Activated CD8-positive, alpha-beta memory T cell treated with anti-CD3 and anti-CD28 coated beads for 4 hours (primary cell): Measurements from ENCODE around the gene HARS1.
"Not testable (repeated sequence)": the region's sequence is repeated elsewhere in the genome, so short reads cannot be mapped to it uniquely, and the experiment has no call there.

ENCODE experiments used
- DNase-seq, 2 donors: peaks; one replicate each; pipeline ENCODE4 v3.0.0-alpha.2; 2020; ENCODE audit warnings: low read depth in 2 of 2

HARS1 gene

GRCh38 chr5:140674629-140675028 lies 16.5 kb downstream of the HARS1 start:
- no peak for DNase-seq

DNA sequence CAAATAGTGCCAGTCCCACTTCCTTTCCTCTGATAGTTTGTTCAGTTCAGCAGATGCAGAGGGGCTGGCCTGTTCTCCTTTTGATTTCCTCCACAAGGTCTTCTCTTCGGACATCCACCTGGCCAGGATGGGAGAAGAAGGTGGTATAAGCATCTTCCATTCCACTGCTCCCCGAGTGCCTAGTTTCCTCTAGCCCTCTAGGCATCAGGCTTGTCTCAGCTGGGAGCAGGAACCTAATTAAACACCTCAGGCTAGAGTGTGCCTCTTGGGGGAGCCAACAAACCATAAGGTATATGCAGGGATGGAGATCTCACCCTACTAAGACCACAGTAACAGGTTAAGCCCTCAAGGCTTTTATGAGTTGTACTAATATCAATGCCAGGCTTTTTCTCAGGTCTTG lies 17.0 kb downstream of the HARS1 start:
- DNase-seq: no peak

- no peak for DNase-seq
Measured at GRCh38 chr5:140673187-140673976, 17.8 kb downstream of the HARS1 start, which contains the start of gene DND1. Gene DND1, minus strand, starts transcription at chr5:140673576. Its CDS starts 34 bp downstream, at chr5:140673542.

DNA sequence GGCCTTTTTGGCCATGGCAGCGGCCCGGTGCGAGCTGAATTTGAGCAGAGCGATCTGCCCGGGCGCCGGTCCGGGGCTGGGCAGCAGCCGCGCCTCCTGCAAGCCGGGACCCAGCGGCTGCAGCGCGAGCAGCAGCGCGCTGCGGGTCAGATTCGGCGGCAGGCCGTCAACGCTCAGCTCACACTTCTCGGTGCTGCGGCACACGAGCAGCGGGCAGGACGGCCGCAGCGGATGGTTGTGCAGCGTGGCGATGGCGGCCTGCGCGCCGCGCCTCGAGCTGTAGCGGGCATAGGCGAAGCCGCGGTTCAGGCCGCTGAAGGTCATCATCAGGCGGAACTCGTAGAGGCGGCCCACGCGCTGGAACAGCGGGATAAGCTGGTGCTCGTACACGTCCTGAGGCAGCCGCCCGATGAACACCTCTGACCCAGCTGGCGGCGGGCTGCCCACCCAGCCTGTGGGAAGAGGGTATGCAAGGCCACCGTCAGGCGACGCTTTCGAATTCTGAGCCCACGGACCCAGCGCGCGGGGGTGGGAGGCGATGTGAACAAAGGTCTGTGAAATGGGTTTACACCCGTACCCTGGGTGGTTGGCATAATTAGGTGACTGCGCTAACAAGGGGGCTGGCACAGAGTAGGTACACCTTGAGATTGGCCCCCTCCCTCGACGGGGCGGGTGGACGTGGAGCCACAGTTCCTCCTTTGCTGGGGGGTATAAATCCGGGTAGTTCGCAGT lies 18.5 kb downstream of the HARS1 start:
- no peak for DNase-seq

DNA sequence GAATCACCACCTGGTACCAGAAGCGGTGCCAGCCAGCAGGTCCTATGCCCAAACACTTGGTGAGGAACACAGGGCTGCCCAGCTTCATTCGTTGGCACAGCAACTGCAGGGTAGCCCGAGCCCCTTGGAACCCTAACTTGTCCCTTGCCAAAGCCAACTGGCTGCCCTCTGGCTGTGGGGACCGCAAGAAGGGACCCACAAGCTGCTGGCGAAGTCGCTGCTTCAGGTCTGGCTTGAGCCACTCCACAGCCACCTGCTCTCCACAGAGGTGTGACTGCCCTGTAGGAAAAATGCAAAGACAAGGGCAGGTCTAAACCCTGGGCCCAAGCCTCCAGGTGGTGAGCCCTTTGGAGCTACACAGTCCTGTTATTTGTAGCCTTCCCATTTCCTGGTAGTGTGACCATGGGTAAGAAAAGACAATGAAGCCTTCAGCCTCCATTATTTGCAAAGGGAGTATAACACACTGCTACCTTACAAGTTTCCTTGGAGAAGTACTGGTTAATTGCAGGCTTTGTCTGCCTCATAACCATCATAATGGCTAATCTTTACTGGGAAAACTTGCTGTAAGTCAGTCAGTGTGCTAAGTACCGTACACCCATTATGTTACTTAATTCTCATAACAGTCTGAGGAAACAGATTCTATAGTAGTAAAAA lies 19.6 kb downstream of the HARS1 start:
- no peak for DNase-seq

- not testable (repeated sequence) for DNase-seq
Measured at GRCh38 chr5:140671035-140671434, 20.1 kb downstream of the HARS1 start.

- DNase-seq: peak; percentile 93 to 94
Measured at GRCh38 chr5:140664359-140665119, 26.6 kb downstream of the HARS1 start, which contains the start of gene WDR55. Gene WDR55, plus strand, starts transcription at chr5:140664904. Its CDS starts 9 bp downstream, at chr5:140664913.

- no peak for DNase-seq
Measured at GRCh38 chr5:140664030-140664358, 27.2 kb downstream of the HARS1 start.

DNA sequence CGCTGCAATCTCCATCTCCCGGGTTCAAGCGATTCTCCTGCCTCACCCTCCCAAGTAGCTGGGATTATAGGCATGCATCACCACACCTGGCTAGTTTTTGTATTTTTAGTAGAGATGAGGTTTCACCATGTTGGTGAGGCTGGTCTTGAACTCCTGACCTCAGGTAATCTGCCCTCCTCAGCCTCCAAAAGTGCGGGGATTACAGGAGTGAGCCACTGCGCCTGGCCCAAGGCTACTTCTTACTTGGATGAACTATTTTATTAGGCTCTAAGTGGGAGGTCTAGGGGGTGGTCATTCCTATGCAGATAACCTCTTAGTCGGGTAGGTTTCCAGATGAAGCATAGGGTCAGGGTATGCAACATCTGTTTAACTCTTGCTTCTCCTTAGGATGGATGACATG lies 30.8 kb downstream of the HARS1 start:
- DNase-seq: not testable (repeated sequence)

DNA sequence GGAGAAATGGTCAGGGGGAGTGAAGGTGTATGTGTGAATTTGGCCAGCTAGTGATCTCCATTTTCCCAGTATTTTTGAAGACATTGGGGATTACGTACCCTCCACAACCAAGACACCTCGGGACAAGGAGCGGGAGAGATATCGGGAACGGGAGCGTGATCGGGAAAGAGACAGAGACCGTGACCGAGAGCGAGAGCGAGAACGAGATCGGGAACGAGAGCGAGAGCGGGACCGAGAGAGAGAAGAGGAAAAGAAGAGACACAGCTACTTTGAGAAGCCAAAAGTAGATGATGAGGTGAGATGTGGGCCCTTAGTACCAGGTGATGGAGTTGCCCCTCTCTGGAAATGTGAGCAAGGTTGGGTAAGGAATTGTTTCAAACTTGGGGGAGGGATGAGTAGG lies 32.3 kb downstream of the HARS1 start:
- DNase-seq: no peak

DNA sequence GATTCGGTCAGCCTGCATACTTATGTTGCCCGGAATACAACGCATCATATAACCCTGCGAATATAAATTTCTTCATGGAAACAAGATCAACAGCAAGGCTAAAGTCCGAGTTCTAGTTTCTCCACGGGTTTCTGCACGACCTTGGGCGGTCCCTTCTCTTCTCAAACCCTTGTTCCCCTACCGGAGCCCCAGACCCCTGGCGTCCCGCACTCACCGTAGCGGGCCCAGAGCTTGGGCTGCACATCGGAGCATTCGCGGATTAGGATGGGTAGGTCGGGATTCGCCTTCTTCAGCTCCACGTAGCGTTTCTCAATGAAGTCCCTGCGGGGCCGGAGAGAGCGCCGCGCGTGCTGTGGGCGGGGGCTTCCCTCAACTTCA lies 44.1 kb downstream of the HARS1 start:
- no peak for DNase-seq

GRCh38 chr5:140642718-140643117 lies 48.5 kb downstream of the HARS1 start:
- DNase-seq: no peak

DNA sequence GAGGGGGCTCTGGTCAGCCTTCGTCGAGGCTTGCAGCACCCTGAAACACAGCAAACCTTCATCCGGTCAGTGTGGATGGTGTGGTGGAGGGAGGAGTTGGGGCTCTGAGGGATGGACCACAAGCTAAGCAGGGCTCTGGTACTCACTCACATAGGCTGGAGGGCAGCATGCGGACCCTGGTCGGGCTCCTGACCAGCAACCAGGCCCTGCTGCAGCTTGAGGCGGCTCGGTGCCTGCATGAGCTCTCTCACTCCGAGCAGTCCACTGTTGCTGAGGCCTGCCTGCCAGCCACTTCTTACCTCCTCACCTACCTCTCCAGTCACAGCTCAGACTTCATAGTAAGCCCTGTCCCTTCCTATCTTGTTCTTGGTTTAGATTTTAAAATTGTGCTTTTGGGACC lies 49.5 kb downstream of the HARS1 start:
- DNase-seq: no peak

GRCh38 chr5:140639148-140639981 lies 51.8 kb downstream of the HARS1 start, which contains the start of gene TMCO6:
Gene TMCO6, plus strand, starts transcription at chr5:140639451. Its CDS starts 77 bp downstream, at chr5:140639528.
- DNase-seq: peak; percentile 92 to 93

DNA sequence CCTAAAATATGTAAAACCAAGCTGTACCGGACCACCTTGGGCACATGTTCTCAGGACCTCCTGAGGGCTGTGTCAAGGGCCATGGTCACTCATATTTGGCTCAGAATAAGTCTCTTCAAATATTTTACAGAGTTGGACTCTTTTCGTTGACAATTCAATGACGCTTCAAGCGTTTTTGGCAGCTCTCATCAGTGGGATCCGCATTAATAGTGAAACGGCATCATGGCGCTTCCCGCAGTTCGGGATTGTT lies 52.3 kb downstream of the HARS1 start:
- not testable (repeated sequence) for DNase-seq

- no peak for DNase-seq
Measured at GRCh38 chr5:140637371-140638100, 53.6 kb downstream of the HARS1 start.

DNA sequence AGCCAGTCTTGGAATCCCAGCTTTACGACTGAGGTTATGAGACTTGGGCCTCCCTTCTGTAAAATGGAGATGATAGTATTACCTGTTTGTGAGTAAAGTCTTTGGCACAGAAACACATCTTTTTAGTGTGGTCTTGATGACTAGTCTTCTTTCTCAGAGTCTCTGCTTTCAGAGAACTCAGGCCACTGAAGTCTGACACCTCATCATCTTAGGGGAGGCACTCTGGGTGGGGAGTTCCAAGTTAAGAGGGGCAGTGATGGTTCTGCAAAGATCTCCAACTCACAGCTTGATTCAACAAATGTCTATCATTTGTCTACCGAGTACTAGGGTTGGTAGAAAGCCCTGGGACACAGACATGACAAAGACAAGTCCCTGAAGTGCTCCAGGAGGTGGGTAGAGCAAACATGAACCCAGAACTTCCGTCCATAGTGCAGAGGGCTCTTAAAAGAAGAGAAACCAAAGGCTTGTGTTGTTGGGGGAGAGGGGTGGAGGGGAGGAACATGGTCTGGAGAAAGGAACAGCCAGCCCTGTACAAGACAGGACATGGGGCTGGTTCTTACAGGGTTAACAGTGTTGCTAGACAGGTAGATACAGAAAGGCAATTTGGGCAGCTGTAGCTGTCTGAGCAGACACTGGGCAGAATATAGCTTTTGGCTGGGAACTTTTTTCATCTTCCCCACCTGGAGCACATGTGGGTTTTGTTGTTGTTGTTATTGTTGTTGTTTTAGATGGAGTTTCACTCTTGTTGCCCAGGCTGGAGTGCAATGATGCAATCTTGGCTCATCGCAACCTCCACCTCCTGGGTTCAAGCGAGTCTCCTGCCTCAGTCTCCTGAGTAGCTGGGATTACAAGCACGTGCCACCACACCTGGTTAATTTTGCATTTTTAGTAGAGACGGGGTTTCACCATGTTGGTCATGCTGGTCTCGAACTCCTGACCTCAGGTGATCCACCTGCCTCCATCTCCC lies 55.6 kb downstream of the HARS1 start:
- no peak for DNase-seq

GRCh38 chr5:140634103-140634502 lies 57.1 kb downstream of the HARS1 start:
- DNase-seq: no peak

DNA sequence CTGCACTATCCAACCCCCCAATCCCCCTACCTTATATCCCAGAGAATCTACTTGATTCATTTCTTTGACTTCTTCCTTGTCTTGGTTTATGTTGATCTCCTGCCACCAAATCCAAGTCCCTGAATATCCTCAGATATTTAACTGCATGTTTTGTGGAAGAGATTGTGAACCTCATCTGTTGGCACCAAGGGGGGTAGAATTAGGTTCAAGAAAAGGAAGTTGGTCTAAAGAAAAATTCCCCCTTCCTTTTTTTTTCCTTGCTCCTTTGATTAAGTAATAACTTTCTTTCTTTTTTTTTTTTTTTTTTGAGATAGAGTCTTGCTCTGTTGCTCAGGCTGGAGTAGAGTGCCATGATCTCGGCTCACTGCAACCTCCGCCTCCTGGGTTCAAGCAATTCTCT lies 57.7 kb downstream of the HARS1 start:
- DNase-seq: no peak
